HG02623 (cell line): ENCODE measurements around the gene SCUBE2.

Source experiments
- ATAC-seq: cut with Tn5 transposase; IDR thresholded peaks from one replicate; pipeline ENCODE4 v1.9.1; 2021; ENCODE audit warnings: moderate library complexity; ENCODE audit not compliant: unreplicated experiment

Gene SCUBE2

GRCh38 chr11:9091044-9091922 lies at the start of gene SCUBE2:
TSS of gene SCUBE2 (minus strand) at chr11:9091599. CDS start at chr11:9091528, 71 bp downstream.
- no peak for ATAC-seq

GRCh38 chr11:9141186-9141585 lies 49.8 kb upstream of the SCUBE2 start:
- no peak for ATAC-seq

- no peak for ATAC-seq
Measured at GRCh38 chr11:9139628-9140357, 48.4 kb upstream of the SCUBE2 start.

GRCh38 chr11:9138612-9139579 lies 47.5 kb upstream of the SCUBE2 start:
- no peak for ATAC-seq

GRCh38 chr11:9138133-9138453 lies 46.7 kb upstream of the SCUBE2 start:
- ATAC-seq, result no peak

GRCh38 chr11:9137293-9138132 lies 46.1 kb upstream of the SCUBE2 start:
- peak; percentile 88 for ATAC-seq

- ATAC-seq, result no peak
Measured at GRCh38 chr11:9136741-9137140, 45.3 kb upstream of the SCUBE2 start.

GRCh38 chr11:9133956-9134355 lies 42.6 kb upstream of the SCUBE2 start:
- ATAC-seq, result no peak

GRCh38 chr11:9132203-9132878 lies 40.9 kb upstream of the SCUBE2 start:
- ATAC-seq, result no peak

- no peak for ATAC-seq
Measured at GRCh38 chr11:9130297-9130696, 38.9 kb upstream of the SCUBE2 start.

GRCh38 chr11:9126636-9127035 lies 35.2 kb upstream of the SCUBE2 start:
- no peak for ATAC-seq

- ATAC-seq, result no peak
Measured at GRCh38 chr11:9125185-9125886, 33.9 kb upstream of the SCUBE2 start.

GRCh38 chr11:9123595-9124304 lies 32.4 kb upstream of the SCUBE2 start:
- ATAC-seq, result no peak

GRCh38 chr11:9121469-9121796 lies 30.0 kb upstream of the SCUBE2 start:
- no peak for ATAC-seq

- ATAC-seq, result no peak
Measured at GRCh38 chr11:9120664-9121468, 29.5 kb upstream of the SCUBE2 start.

- ATAC-seq, result no peak
Measured at GRCh38 chr11:9118277-9118676, 26.9 kb upstream of the SCUBE2 start.

- no peak for ATAC-seq
Measured at GRCh38 chr11:9112075-9112474, 20.7 kb upstream of the SCUBE2 start.
